Measurements from ENCODE around the gene CCDC197. TPM values are rescaled to one million over a fixed set of nuclear protein-coding genes. Genes with fewer than 3 reads are reported as not detected.

The CCDC197 gene
- total and polyA plus RNA-seq, 9 of the 15 experiments (the other 6 are each of a cell fraction or from before 2014, with no cell fraction given), result not detected

- peaks cover 95% of the 10 kb centered on the region for H3K36me3 ChIP-seq (ENCODE audit: control insufficient read depth, insufficient read depth, low read length)
- 100% methylated on average over 2 of the region's 4 CpGs for WGBS (ENCODE audit: insufficient coverage, low coverage, missing lambda C conversion rate)
- no TSS peak for BruUV-seq (replicated peaks)
- no peaks in the 10 kb centered on the region for H4K20me1 ChIP-seq (replicated peaks; ENCODE audit: control insufficient read depth, insufficient read depth, low read length)
- ChIA-PET POLR2A (interaction anchor here (0.8 kb wide), 1 partner anchor 29 kb away, joined by 3 read pairs; the partner anchor contains the start of genes DDX24 and IFI27L1), CTCF (ENCODE audit: low intra/inter-chr PET ratio) (no interaction called here)
- no peaks in the 10 kb centered on the region for H3K79me2 ChIP-seq (ENCODE audit: control insufficient read depth, insufficient read depth, low read length)
- no peak overlapping the region for H3K9ac ChIP-seq (ENCODE audit: insufficient read depth in 1 of 2, low read depth in 2 of 2, low read length in 2 of 2)
- intact Hi-C loops (cut with micrococcal nuclease), result no loop called here
- H3K4me1 ChIP-seq (replicated peaks in 1 of 2; ENCODE audit: control insufficient read depth in 2 of 2, insufficient read depth in 2 of 2, low read length in 2 of 2), result no peaks in the 10 kb centered on the region
- no peak overlapping the region for H2AFZ ChIP-seq (ENCODE audit: low read depth, low read length)
- no peak overlapping the region for H3K4me2 ChIP-seq (ENCODE audit: insufficient read depth, low read length)
- TF ChIP-seq SPI1 (IDR thresholded peaks at IDR 0.05; ENCODE audit: borderline replicate concordance, low read depth, low read length) (no peak), ZNF263 (CRISPR knock-in tag; IDR thresholded peaks at IDR 0.05; ENCODE audit: borderline replicate concordance) (no peak), ADNP (tag; IDR thresholded peaks at IDR 0.05) (no peak), OTX1 (CRISPR knock-in tag; IDR thresholded peaks at IDR 0.05) (no peak), NFYB (IDR thresholded peaks at IDR 0.05; ENCODE audit: extremely low read depth, insufficient read length) (no peak), RNF219 (CRISPR knock-in tag; IDR thresholded peaks at IDR 0.05) (no peak), GATAD2A (IDR thresholded peaks at IDR 0.05) (no peak), ZNF717 (CRISPR knock-in tag; IDR thresholded peaks at IDR 0.05) (no peak), ZNF124 (CRISPR knock-in tag; IDR thresholded peaks at IDR 0.05) (no peak), SUPT5H (IDR thresholded peaks at IDR 0.05) (no peak), PTRF (tag; IDR thresholded peaks at IDR 0.05) (no peak), ESRRB (CRISPR knock-in tag; IDR thresholded peaks at IDR 0.05; ENCODE audit: borderline replicate concordance) (no peak), BCLAF1 (IDR thresholded peaks at IDR 0.05; ENCODE audit: borderline replicate concordance in 1 of 2, control insufficient read depth in 1 of 2, low read depth in 2 of 2, low read length in 1 of 2) (no peak), THAP12 (CRISPR knock-in tag; IDR thresholded peaks at IDR 0.05) (no peak)
- H3K9me1 ChIP-seq (ENCODE audit: control insufficient read depth, insufficient read depth, low read length), result no peaks in the 10 kb centered on the region
- no peak overlapping the region for H3K4me3 ChIP-seq
- H3K9me3 ChIP-seq (replicated peaks; ENCODE audit: control insufficient read depth, insufficient read depth, low read depth, low read length), result no peaks in the 10 kb centered on the region
- H3K27me3 ChIP-seq (ENCODE audit: control insufficient read depth in 2 of 2, insufficient read depth in 2 of 2, low read length in 2 of 2), result no peaks in the 10 kb centered on the region
- in situ Hi-C loops (cut with MboI), result no loop called here
- ATAC-seq (no peak), FAIRE-seq (no peak), DNase-seq (ENCODE audit: extremely low read depth in 1 of 4, low spot score in 3 of 4) (no peak)
- no peak overlapping the region for H3K27ac ChIP-seq (ENCODE audit: extremely low read depth, low read depth, low read length)
Observed at GRCh38 chr14:94052662-94053061, 55.6 kb downstream of the CCDC197 start.
